Fibroblast of villous mesenchyme (primary cell): ENCODE data around the gene SGF29. TPM values are rescaled to one million over a fixed set of nuclear protein-coding genes. Genes with fewer than 3 reads are reported as not detected.

Source experiments
- DNase-seq: peaks from one replicate; pipeline ENCODE4 v3.0.0-alpha.2; 2010; ENCODE audit warnings: low read depth
- H3K4me3 ChIP-seq: 2 replicates; pipeline ENCODE4 v1.5.1; 2011; ENCODE audit warnings: low read depth, mild to moderate bottlenecking, low read length
- total RNA-seq: library from RNA; depleted of rRNA; stranded (reverse); fragments of >200 nt; gene quantifications from 2 replicates; pipeline ENCODE4 v1.2.3, GENCODE V29; 2012
- TF ChIP-seq, protein P1 (sequence below): IDR thresholded peaks from 2 replicates; pipeline ENCODE4 v1.5.1; 2012; ENCODE audit warnings: low read depth, mild to moderate bottlenecking, low read length; ENCODE audit not compliant: insufficient read depth

Gene SGF29
- total RNA-seq, 1 donor: 11.2 TPM

DNA sequence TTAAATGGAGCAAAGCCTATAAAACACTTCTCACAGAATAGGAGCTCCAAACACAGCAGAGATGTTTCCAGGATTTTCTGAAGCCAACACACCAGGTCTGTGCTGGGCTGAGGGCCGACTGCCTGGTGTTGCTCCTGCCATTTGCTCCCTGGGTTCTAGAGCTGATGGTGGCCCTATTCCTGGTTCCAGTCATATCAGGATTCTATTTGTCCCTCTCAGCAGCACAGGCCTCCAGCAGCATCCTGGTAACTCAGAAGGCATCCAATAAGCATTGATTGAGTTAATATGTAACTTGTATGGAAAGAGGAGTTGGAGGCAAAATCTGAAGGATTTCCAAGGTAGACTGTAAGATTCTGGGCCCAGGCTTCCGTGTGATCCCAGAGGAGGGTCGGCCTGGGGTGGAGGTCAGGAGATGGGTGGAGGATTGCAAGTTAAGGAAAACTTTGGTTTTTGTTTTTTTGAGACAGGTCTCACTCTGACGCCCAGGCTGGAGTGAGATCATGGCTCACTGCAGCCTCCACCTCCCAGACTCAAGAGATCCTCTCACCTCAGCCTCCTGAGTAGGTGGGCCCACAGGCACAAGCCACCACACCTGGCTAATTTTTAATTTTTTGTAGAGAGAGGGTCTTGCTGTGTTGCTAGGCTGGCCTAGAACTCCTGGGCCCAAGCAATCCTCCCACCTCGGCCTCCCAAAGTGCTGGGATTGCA, 20.6 kb upstream of the SGF29 start:
- no peak for DNase-seq
- H3K4me3 ChIP-seq: no peak overlapping the region
- TF ChIP-seq, protein P1, sequence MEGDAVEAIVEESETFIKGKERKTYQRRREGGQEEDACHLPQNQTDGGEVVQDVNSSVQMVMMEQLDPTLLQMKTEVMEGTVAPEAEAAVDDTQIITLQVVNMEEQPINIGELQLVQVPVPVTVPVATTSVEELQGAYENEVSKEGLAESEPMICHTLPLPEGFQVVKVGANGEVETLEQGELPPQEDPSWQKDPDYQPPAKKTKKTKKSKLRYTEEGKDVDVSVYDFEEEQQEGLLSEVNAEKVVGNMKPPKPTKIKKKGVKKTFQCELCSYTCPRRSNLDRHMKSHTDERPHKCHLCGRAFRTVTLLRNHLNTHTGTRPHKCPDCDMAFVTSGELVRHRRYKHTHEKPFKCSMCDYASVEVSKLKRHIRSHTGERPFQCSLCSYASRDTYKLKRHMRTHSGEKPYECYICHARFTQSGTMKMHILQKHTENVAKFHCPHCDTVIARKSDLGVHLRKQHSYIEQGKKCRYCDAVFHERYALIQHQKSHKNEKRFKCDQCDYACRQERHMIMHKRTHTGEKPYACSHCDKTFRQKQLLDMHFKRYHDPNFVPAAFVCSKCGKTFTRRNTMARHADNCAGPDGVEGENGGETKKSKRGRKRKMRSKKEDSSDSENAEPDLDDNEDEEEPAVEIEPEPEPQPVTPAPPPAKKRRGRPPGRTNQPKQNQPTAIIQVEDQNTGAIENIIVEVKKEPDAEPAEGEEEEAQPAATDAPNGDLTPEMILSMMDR: no peak

DNA sequence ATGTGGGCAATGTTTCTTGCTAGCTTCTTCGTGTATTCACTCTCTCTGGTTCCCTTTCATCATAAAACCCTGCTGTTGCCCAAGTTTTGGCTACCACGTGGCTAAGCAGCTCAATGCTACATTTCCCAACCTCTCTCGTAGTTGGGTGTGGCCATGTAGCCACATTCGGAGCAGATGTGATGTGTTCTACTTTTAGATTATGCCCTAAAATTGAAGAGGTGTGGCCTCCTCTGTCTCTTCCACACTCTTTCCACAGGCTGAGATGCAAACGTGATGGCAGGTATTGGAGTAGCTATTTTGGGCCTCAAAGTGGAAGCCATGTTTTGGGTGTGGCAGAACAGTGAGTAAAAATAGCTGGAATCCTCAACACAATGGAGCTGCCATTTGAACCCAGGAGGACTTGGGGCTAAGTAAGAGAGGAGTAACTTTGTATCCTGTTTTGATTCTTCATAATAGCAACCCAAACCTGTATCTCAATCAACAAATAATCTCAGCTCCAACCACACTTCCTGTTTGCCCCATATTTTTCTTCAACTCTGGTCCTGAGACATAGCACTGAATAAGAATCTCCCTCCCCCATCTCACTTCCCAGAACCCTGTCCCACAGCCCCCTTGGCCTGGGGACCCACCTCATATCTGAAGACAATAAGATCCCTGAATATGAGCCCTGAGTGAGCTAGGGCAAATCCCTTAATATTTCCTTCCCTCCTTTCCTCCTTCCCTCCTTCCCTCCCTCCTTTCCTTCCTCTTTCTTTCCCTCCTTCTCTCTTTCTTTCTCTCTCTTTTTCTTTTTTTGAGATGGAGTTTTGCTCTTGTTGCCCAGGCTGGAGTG, 19.0 kb upstream of the SGF29 start:
- TF ChIP-seq, protein P1: no peak
- no peak overlapping the region for H3K4me3 ChIP-seq
- peak; percentile 92 for DNase-seq

- TF ChIP-seq, protein P1: no peak
- H3K4me3 ChIP-seq: peak overlapping the region; percentile 78
- no peak for DNase-seq
Observed at GRCh38 chr16:28537076-28537475, 16.6 kb upstream of the SGF29 start.

GRCh38 chr16:28537964-28538732, 15.6 kb upstream of the SGF29 start:
- no peak for DNase-seq
- peak overlapping the region; percentile 78 for H3K4me3 ChIP-seq
- TF ChIP-seq, protein P1: no peak

DNA sequence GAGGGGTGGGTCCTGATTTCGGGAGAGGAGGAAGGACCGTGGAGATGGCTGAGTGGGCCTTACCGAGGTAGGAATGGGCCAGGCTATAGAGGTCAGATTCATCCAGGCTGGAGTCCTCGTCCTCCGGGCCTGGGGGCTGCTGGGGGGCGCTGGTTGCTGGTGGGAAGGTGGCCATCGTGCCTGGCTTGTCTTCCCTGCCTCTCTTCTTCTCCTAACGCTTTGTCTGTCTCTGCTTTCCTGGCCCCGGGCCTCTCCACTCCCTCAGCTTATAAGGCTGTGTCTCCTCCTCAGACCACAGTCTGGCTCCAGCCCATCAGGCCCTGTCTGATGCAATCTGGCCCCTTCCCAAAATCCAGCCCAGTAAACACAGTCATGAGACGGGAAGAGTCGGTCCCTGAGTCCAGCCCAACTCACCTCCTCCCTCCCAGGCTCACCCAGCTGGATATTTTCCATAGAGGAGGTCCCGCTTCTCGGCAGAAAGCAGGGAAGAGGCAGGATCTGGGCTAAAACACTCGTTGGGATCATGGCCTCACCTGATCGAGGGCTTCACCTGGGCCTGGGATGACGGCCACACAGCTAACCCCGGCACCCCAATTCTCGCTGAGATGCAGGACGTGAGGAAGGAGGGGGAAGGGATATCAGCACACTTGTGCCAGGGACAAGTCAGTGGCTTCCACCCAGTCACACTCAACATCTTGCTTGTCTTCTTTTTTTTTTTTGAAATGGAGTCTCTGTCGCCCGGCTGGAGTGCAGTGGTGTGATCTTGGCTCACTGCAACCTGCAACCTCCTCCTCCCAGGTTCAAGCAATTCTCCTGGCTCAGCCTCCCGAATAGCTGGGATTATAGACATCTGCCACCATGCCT, 14.8 kb upstream of the SGF29 start, which contains the start of gene NUPR1:
Gene NUPR1 (minus strand): TSS at position 242 of the 864 bp plus-strand sequence. CDS start 67 bp downstream, at position 175.
- DNase-seq: peak; percentile 99
- H3K4me3 ChIP-seq: peak within 1 kb of the TSS; percentile 78
- TF ChIP-seq, protein P1: no peak

DNA sequence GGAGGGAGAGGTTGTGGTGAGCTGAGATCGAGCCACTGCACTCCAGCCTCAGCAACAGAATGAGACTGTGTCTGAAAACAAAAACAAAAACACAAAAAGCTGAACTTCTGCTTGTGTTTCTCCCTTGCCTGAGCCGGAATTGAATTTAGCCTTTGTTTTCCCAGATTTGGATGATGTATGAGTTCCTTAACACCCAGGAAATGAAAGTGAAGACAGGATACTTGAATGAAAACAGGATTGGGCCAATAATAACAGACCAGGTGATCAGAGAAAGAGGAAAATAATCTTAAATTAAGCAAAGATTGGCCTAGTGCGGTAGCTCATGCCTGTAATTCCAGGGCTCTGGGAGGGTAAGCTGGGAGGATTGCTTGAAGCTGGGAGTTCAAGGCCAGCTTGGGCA, 13.4 kb upstream of the SGF29 start:
- DNase-seq: no peak
- H3K4me3 ChIP-seq: no peak overlapping the region
- TF ChIP-seq, protein P1: no peak
